ENCODE data around the gene PGLYRP1.

Gene PGLYRP1

DNA sequence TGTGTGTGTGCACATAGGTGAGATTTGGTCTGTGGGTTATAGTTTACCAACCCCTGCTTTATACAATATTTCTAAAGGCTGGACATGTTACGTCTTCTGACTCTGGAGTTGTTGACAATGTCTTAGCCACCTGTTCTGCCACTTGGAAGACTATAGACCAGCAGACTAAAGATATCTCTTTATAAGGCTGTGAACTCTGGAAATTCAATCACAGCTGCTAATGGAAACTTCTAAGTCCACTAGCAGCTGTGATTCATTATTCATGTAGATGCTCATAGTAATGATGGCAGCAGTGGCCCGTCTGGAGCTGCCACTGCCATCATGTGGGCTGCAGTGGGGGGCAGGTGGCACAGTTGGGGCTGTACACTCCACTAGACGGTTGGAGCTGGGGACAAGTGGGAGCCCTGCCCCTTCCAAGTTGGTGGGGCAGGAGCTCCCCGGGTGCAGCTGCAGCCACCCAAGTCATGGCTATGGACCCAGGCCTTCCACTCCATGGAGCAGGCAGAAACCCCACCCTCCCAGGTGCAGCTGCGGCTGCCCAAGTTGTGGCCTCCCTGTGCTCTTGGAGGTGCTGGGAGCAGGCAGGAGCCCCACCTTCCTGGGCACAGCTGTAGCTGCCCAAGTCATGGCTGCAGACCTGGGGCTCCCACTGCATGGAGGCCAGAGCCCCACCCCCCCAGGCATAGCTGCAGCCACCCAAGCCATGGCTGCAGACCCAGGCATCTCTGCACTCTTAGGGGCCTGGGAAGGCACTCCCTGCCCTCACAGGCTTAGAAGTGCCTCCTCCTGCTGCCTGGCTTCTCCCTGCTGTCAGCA is 9.1 kb upstream of the PGLYRP1 start:
- no peak for DNase-seq

DNA sequence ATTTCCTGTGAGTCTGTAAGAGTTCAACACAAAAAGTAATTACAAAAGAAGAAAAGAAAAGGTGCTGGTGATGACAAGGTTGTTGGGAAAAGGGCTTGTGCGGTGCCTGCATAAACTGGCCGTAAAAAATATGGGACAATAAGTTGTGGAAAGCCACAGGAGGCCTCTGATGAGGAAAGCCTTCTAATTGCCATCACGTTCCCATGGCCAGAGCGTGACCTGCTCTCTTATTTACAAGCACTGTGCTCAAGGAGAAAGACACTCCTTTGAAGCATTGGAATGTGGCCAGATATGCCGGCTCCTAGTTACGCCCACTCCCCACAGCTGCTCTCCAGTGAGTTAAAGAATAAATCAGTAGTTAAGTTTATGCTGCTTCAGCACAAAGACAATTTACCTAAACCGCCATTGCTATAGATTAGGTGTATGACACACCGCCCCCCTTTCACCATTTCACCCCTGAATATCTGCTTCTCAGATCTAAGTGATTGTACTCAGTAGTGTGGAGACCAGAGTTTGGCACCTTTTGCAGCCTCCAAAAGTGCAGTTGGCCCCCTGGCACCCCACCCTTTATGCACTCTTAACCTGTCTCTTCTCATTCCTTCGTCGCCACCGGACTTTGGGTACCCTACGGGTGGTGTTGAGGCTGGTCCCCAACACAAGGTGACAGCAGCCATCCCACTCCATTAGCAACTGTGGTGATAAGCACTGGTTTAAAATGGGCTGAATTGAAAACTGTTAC is 8.1 kb upstream of the PGLYRP1 start:
- no peak for DNase-seq

DNA sequence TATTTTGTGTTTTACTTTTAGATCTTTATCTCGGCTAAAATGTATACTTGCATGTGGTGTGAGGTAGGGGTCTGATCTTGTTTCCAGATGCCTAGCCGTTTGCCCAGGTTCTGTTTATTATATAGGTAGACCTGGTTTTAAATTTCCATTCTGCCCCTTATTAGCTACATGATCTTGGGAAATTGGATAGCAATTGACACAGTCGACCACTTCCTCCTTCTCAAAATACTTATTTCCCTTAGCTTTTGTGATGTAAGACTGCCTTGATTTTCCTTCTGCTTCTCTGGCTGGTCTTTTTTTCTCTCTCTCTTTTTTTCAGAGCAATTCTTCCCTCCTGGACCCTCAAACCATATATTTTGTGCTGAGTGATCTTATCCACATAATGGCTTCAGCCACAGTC is 3.0 kb upstream of the PGLYRP1 start:
- DNase-seq: peak; percentile 45

DNA sequence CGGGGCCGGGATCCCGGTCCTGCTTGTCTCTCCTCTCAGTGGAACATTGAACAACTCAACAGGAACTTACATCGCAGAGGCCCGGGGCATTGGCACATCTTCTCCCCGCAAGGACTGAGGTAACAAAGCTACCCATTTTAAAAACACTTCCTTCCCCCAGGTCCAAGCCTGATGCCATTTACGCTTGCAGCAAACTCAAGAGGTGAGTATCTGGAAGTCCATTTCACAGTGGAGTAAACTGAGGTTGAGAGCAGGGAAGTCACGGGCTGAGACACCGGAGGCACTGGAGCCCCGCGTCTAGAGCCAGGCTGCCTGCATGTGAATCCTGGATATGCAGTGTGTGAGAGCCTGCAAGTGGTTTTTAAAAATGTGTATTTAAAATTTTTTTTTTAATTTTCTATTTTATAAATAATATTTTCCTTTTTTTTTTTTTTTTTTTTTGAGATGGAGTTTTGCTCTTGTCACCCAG is 492 bp upstream of the PGLYRP1 start:
- DNase-seq: no peak

DNA sequence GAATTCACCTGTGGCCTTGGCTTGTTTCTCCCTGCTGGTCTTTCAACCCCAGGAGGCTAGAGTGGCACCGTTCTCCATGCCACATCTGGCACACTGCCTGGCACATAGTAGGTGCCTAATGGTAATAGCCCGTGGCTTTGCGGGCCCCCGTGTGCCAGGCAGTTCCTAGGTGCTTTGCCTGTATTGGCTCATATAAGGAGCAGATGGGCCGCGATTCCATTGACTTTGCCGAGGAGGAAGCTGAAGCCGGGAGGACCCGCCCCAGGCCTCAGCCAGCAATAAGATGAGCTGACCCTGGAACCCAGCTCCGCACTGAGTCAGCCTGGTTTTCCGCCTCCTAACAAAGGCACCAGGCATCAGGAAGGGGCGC is 807 bp downstream of the PGLYRP1 start:
- no peak for DNase-seq

DNA sequence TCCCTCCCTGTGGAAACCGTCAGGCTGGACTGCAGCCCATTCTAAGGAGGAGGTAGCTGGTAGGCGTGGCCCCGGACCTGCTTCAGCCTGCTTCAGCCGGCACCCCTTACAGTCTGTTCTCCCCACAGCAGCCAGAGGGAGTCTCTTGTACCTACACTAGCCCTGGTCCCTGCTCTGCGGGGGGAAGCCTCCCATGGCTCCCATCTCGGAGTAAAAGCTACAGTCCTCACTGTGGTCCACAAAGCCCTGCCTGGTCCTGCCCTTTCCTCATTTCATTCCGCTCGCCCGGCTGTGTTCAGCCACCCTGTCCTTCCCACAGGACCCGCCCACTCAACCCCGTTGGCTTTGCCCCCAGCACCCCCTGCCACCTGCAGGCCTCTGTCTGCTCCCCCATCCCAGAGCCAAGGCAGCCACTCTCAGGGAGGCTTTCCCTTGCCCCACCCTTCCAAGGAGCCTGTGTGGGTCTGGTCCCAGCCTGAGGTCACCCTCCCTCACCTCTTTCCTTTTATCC is 1.3 kb downstream of the PGLYRP1 start:
- no peak for DNase-seq

DNA sequence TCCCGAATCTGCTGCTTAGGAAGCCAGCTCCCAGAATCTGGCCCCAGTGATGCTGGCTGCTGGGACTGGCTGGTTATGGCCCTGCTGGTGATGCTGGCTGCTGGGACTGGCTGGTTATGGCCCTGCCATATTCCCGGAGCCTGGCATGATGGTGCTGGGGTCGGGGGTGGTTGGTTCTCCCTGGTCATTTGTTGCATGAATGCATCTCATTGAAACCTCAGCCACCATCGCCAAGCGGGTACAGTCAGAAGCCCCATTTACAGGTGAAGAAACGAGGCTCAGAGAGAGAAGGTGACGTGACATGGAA is 2.1 kb downstream of the PGLYRP1 start:
- no peak for DNase-seq

DNA sequence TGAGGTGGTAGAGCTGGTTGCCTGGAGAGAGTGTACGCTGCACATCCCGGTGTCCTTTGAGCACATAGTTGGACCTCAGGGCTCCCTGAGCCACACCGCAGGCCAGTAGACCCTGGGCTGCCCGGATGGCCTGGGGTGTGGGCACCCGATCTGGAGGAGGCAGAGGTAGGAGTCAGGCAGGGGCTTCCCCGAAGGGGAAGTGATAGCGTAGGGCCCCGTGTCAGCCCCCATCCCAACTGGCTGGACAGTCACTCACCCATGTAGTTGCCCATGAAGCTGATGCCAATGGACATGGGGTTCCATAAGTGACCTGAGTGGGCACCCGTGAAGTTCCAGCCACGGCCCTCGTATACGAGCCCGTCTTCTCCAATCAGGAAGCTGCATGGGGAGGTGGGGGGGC is 3.6 kb downstream of the PGLYRP1 start:
- DNase-seq: no peak

DNA sequence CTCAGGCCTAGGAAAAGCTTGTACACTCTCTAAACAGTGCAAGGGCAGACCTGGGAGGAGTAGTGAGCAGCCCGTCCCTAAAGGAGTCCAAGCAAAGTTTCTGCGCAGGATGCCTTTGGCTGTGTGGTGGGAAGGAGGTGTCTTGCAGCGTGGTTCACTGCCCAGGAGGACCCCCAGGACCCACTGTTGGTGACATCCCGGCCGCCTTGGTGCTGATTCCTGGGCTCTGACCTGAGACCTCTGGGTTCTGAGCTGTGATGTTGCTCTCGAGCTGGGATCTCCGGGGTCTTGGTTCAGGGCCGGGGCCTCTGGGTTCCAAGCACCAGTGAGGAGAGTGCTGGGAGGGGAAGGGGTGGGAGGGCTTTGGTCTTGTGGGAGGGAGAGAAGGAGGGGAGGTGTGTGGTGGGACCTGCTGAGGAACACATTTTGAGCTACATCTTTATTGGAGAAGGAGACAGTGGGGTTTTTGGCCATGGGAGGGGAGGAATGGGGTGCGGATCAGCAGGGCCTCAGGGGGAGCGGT is 4.1 kb downstream of the PGLYRP1 start:
- DNase-seq: no peak

DNA sequence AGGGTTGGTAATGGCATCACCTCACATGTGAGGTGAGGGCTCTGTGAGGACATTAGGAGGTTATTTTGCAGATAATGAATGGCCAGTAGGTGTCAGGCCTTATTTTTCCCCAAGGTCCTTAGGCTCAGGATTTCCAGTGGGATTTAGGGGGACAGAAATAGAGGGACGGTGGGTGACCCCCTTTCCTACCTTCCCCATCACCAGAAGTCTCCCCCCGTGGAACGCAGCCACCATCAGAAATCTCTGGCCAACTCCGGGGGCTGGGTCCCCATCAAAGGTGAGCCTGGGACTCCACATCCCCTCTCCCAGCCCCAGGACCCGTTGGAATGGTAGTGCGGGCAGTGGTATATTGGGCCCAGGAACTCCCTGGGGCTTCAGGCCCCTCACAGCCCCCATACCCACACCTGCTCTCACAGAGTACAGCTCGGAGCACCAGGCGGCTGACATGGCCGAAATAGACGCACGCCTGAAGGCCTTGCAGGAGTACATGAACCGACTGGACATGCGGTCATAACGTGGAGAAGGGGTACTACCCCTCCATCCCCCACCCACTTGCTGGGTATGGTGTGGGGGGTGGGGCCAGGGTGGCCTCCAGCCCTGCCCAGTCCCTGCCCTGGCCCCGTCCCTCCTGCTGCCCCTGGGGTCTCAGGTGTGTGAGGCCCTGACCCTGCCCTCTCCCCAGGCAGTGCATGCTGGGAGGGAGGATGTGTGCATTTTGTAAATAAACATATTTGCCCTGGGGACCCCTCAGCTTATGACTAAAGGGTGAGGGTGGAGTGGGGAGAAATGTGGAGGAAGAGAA is 4.8 kb downstream of the PGLYRP1 start:
- DNase-seq: no peak

DNA sequence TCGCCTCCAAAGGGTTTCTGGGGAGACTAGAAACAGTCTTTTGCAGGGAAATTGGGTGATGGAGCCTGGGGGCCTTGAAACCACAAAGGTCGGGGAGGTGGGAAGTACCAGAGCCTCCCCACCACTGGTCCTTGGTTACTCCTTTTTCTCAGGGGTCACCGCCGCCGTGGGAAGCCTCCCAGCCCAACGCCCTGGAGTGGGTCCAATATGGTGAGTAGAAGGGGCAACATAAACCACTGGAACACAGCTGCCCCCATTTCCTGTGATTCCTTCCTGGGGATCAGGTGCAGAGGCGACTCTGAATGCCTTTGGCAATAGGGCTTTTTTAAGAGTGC is 5.8 kb downstream of the PGLYRP1 start:
- no peak for DNase-seq

DNA sequence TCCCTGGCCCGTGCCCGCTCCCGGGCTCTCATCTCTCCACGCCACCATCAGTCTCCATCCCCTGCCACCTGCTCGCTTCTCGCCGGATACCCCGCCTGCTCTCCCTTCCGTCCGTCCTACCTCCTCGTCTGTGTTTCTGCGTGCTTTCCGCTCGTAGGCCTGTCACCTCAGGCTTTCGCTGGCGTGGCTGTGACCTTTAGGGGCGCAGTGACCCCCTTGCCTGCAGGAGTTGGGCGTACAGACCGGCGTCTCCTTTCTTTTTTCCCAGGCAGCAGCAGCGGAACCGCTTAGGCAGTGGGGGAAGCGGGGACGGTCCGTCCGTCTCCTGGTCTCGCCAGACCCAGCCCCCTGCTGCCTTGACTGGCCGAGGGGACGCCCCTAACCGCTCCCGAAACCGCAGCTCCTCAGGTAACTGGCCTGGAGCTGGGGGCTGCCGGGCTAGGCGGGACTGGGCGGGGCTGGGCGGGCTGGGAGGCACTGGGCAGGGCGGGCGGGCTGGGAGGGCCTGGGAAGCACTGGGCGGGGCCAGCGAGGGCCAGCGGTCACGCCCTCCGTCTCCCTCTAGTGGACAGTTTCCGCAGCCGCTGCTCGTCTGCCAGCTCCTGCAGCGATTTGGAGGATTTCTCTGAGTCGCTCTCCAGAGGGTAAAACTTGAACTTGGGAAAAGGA is 6.3 kb downstream of the PGLYRP1 start:
- DNase-seq: no peak

DNA sequence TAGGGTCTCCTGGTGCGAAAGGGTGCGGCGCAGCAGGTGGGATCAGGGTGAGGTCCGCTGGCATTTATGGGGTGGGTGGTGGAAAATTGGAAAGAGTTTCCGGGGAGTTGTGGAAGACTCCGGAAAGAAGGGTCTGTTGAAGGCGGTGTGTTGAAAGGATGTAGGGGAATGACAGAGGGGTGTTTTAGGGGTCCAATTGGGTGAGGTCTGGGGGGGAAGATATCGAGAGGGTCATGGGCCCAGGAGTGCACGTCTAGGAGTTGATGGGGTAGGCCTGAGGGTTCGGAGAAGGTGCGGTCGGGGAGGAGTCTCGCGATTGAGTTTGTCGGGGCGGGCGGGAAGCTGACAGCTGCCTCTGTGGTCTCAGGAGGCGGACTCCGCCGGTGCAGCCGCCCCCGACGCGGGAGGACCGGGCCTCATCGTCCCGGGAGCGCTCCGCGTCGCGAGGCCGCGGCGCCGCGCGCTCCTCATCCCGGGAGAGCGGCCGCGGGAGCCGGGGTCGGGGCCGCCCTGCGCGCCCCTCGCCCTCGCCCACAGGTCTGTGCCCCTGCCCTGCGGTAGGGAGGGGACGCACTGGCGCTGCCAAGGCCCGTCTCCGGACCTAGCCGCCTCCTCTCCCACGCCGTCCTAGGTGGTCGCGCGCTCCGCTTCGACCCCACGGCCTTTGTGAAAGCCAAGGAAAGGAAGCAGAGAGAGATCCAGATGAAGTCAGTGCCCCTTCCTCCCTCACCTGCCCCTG is 7.0 kb downstream of the PGLYRP1 start:
- no peak for DNase-seq

DNA sequence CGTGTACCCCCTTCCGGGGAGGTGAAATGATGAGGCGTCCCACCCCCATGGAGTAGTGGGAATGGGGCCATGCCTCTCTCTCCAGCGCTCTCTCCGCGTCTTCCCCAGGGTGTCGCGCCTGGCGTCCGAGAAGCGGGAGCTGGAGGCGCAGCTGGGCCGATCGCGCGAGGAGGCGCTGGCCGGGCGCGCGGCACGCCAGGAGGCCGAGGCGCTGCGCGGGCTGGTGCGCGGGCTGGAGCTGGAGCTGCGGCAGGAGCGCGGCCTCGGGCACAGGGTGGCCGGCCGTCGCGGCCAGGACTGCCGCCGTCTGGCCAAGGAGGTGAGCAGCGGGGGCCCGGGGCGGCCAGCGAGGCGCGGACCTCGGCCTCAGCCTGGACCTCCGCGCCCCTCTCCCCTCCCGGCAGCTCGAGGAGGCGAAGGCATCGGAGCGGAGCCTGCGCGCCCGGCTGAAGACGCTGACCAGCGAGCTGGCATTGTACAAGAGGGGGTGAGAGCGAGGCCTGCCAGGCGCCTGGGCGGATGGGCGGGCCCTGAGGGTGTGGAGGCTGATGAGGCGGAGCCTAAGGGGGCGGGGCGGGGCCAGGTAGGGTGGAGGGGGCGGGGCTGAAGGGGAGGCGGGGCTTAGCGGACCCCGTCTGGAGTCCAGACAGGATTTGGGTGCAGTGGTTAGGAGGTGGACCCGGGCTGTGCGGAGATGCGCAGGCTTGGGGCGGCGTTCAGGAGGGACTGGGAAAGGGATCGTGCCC is 7.7 kb downstream of the PGLYRP1 start:
- DNase-seq: no peak

DNA sequence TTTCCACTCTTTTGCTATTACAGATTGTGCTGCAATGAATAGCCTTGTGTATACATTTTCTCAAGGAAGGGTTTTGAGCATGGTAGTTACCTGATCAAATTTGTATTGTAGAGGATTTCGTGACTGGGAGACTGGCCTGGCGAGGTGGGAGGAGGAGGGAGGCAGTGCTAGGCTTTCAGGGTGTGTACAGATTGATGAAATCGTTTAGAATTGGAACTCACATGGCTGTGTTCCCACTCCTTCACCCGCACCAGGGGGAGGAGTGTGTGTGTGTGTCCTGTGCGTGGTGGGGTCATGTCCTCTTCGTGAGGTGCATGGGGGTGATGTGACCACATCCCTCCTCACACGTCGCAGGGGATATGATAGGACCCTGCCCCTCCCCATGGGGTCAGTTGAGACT is 8.3 kb downstream of the PGLYRP1 start:
- DNase-seq: no peak

DNA sequence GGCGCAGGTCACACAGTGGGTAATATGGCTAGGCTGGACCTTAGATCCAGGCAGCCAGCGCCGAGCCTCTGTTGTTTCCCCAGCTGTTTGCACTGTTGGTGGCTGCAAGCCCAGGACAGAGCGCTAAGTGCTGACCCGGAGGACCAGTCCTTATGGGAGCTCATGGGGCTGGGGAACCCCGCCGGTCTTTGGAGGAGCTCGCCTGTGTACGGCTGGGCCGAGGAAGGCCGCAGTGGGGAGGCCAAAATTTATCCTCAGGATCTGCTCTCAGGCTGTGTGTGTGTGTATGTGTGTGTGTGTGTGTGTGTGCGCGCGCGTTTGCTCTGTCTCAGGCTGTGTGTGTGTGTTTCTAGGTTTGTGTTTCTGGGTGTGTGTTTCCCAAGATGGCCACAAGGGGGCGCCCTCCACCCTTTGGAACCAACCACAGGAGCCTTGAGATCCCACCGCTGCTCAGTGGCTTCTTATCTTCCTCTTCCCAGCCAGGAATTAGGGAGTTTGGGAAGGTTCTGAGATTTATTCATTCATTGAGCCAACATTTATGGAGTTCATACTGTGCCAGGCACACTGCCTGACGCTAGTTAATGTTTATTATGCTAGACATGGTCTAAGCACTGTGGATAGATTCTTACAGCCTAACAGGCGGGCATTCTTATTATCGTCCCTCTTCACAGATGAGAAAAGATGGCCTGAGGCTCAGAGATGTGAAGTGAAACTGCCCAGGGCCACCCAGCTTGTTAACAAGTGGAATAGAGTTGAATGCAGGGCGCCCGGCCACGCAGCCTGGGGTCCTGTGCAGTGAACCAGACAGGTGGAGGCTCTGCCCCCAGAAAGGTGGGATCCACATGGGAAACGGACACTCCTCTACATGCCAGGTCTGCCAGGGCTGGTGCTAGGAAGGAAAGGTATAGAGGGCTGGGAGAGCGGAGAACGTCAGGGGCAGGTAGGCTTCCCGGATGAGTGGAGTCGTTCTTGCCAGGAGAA is 13.0 kb downstream of the PGLYRP1 start:
- DNase-seq: no peak

DNA sequence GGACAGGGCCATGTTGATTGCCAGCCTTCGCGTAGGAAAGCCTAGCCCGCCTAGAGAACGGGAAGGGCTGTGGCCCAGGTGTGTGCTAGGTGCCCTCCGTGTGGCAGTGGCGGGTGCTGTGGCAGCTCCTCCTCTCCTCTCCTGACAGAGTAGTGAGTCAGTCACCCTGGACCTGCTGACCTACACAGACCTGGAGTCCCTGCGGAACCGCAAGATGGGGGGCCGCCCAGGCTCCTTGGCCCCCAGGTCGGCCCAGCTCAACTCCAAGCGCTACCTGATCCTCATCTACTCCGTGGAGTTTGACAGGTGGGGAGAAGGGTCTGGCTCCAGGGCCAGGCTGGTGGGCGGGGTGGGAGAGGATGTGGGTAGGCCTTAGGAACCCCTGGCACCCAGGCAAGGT is 16.4 kb downstream of the PGLYRP1 start:
- no peak for DNase-seq

DNA sequence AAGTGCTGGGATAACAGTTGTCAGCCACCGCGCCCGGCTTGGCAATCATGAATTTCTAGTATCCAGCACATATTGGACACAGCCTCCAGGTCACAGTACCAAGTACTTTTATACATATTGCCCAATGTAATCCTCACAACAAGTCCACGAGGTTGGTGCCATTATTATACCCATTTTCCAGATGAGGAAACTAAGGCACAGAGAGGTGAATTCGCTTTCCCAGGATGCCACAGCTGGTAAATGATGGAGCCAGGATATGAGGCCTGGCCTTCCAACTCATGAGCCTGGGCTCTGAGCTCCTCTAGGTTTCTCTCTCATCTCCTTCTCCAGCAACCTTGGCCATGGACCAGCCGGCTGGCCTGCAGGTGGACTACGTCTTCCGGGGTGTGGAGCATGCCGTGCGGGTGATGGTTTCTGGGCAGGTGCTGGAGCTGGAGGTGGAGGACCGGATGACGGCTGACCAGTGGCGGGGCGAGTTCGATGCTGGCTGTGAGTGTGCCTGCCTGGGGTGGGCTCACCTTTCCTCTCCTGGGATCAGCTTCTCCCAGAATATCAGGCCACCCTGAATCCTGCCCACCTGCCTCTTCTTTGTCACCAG is 20.1 kb downstream of the PGLYRP1 start:
- no peak for DNase-seq

DNA sequence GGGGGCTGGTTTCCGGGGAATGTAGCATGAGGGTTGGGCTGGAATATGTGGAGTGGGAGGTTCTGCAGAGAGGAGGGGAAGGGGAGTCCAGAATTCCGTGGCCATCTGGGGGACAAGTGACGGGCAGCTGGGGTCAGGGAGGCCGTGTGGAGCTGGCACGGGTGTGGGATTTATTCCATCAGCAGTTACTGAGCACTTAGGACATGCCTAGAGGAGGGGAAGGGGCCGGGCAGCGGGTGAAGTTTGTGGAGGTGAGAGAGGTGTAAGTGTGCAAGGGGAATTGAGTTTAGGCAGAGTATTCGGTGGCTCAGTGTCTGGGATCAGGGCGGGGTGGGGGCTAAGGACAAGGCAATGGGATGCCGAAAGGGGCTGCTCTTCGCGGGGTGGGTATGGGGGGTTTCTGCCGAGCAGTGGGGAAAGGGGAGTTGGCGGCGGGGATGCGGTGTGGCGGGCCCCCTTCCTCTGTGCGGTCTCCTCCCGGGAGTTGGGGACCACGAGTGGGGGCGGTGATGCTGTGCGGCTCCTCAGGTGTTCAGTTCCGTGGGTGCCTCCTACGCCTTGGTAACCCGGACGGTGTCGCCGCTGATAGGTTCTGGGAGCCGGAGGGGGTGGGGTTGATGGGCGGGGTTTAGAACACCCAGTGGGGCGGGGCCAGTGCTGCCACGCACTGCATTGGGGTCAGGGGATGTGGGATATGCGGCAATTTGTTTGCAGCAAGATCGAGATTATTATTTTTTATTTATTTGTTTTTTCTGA is 22.2 kb downstream of the PGLYRP1 start:
- DNase-seq: no peak
